Mononuclear cell (primary cell): ENCODE measurements around the gene FAM13A. TPM values are rescaled to one million over a fixed set of nuclear protein-coding genes. Genes with fewer than 3 reads are reported as not detected.

ENCODE experiments used
- H3K27me3 ChIP-seq: 2 replicates; pipeline ENCODE4 v1.6.0; 2011; ENCODE audit warnings: low read length, control low read depth; ENCODE audit not compliant: insufficient read depth
- H3K4me1 ChIP-seq: 2 replicates; pipeline ENCODE4 v1.5.1; 2011; ENCODE audit warnings: mild to moderate bottlenecking, low read length, control low read depth; ENCODE audit not compliant: insufficient read depth
- H3K4me3 ChIP-seq: 2 replicates; pipeline ENCODE4 v1.5.1; 2011; ENCODE audit warnings: mild to moderate bottlenecking, low read length, moderate library complexity
- H3K9me3 ChIP-seq: 2 replicates; pipeline ENCODE4 v1.5.1; 2011; ENCODE audit warnings: low read depth, mild to moderate bottlenecking, control low read depth, low read length
- total RNA-seq: library from RNA; depleted of rRNA; stranded (reverse); fragments of >200 nt; gene quantifications from one replicate; pipeline ENCODE4 v1.2.3, GENCODE V29; 2012

The FAM13A gene
- total RNA-seq, 1 donor = 7.9 TPM

DNA sequence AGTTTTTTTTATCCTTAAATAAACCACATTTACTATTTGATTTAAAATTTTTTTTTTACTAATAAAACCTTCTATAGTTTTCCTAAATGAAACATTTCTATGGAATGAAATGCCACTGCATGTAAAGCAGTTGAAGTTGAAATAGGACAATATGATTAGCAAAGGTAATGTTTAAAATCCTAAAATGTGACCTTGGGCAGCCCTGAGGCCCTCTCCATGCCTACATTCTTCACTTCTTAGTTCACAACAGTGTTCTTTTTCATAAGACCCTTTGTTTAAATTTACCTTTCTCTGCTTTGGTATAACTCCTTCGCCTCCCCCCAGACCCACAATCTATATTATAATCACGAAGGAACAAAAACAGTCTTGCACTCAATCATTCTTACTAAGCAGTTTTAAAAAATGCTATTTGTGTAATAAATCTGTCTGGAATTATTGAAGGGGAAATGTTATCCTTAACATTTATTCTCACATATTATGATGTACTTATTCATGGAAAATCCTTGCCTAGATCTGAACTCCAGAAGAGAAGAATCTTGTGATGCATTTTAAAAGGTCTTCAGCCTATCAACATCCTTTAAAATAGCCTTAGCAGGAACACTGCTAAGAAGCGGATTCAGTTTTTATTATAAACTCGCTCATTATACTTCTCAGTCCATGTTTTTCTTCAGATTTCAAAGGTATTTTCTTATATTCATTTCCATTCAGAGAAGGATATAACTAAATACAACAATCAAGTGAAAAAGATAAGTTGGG is 234.8 kb downstream of the FAM13A start:
- no peaks in the 10 kb centered on the region for H3K27me3 ChIP-seq
- peaks cover 22% of the 10 kb centered on the region for H3K4me1 ChIP-seq
- peak overlapping the region; percentile 45 for H3K4me3 ChIP-seq
- H3K9me3 ChIP-seq = no peaks in the 10 kb centered on the region

DNA sequence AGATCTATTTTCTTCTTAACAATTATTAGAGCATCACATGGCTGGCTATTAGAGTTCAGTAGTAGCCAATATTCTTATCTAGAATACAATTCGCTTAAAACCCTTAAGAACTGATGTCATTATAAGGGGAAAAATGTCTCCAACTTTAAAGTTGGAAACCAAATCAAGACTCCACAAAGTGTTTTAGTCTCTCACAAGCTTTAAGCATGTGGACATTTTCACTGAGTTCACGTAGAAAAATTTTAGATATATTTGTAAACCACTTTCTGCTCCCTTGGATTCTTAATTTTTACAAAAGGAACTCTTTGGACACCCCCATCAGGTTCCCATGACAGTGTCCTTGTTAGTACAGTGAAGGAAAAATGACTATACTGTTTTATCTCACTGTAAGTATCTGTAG is 235.5 kb downstream of the FAM13A start:
- Histone ChIP-seq H3K4me3 (peak overlapping the region; percentile 45), H3K9me3 (no peaks in the 10 kb centered on the region), H3K4me1 (peaks cover 18% of the 10 kb centered on the region), H3K27me3 (no peaks in the 10 kb centered on the region)

DNA sequence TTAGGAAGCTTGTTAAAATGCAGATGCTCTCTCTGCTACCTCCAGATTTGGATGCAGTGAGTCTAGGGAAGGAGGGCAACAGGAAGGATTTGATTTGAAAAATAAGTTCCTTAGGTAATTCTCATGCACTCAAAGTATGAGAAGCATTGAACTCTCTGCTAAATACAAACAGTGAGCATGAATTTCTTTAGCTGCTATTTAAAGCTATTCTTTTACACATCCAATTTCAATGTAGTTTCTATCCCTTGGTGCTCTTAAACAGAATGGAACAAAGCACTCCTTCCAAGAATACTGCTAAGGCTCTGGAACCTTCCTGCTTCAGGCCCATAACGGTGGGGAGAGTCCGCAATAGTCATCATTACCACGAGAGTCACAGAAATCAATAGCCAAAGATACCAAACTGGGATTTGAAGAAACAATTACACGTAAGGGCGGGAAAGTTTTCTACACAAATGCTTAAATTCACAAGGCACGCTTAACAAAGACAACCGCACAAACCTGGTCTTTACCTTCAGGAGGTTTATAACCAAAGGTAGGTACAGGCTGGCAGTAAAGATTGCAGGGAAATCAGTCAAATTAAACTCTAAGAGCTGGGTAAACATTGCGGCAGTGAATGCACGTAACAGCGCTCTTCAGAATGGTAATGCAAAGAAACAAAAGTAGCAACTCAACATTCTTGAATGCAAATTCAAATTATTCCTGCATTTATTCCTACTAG is 236.1 kb downstream of the FAM13A start:
- H3K4me3 ChIP-seq = peak overlapping the region; percentile 1
- H3K27me3 ChIP-seq = no peaks in the 10 kb centered on the region
- H3K9me3 ChIP-seq = no peaks in the 10 kb centered on the region
- peaks cover 13% of the 10 kb centered on the region for H3K4me1 ChIP-seq

DNA sequence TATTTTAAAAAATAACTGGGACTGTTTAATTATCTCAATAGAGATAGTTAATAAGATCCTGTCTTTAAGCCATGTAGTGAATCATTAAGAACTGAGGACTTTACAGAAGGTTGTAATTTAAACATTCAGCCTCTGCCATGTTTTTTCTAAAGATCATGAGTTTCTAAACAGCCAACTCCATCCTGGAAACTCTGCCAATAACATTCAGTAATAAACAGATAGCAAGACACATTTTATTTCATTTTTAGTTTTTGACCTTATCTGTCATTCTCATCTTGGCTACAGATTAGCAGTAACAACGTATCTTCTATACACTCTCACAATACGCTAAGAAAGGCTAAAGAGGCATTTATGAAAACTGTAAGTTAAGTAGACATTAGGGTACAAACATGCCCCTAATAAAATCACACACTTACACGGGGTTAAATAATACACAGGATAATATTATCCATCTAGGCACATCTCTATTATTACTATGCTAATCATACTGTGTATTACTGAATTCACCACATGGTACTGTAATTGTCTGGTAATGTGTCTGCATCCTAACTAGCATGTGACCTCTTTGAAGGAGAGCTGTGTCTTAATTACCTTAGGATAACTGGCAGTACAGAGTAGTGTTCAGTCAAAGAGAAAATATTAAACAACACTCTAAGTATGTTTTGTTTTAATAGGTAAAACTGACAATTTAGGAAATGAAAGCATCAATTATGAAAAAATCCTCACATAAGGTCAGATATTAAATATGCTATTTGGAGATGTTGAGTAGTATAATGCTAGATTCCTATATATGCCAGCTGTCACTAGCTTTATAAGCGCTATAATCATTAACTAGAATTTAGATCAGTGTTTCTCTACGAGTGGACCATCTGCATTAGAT is 236.9 kb downstream of the FAM13A start:
- peaks cover 13% of the 10 kb centered on the region for H3K4me1 ChIP-seq
- no peaks in the 10 kb centered on the region for H3K27me3 ChIP-seq
- no peaks in the 10 kb centered on the region for H3K9me3 ChIP-seq
- no peak overlapping the region for H3K4me3 ChIP-seq

DNA sequence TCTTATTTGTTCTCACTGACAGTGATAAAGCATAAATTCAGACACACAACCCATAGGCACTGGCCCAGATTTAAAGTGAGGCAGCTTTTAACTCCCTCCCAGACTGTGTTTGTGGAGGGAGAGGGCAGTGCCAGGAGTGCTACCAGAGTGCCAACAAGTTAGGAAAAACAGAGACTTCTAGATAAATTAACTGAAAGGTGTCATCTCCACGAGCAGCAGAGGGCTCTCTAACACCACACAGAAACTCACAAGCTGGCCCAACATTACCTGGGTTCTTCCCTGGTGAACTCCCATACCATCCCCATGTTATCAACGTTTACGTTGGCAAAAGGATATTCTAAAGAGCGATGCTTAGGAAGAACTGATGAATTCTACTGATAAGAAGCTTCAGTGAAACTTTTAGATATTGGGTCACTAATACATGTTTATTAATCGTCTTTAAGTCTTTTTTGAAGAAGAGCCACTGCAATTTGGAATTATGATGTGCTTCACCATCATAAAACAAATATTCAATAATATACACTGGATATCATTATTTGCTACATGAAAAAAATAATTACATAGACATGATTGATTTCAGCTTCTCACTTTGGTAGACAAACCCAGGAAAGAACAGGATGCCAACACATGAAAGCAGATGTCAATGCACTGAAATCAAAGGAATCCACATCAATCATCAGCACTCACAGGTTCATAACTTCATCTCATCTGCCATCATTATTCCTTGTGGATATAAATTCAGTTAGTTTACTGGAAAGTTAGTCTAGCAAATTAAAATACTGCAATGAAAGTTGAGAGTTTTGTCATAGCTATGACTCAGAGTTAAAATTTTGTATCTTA is 238.1 kb downstream of the FAM13A start:
- Histone ChIP-seq H3K4me3 (no peak overlapping the region), H3K27me3 (no peaks in the 10 kb centered on the region), H3K4me1 (peaks cover 13% of the 10 kb centered on the region), H3K9me3 (no peaks in the 10 kb centered on the region)

DNA sequence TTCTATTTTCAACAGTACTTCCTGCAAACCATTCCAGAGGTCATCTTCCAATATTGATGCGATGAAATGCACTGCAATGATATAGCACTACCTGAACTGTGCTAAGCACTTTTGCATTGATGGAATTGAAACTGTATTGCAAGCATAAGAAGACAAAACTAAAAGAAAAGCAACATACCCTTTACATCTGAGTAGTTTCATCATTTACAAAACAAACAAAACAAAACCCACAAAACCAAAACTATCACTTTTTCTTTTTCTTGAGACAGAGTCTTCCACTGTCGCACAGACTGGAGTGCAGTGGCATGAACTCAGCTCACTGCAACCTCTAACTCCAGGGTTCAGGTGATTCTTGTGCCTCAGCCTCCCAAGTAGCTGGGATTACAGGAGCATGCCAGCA is 239.2 kb downstream of the FAM13A start:
- H3K27me3 ChIP-seq = no peaks in the 10 kb centered on the region
- no peak overlapping the region for H3K4me3 ChIP-seq
- H3K4me1 ChIP-seq = peaks cover 11% of the 10 kb centered on the region
- H3K9me3 ChIP-seq = no peaks in the 10 kb centered on the region

DNA sequence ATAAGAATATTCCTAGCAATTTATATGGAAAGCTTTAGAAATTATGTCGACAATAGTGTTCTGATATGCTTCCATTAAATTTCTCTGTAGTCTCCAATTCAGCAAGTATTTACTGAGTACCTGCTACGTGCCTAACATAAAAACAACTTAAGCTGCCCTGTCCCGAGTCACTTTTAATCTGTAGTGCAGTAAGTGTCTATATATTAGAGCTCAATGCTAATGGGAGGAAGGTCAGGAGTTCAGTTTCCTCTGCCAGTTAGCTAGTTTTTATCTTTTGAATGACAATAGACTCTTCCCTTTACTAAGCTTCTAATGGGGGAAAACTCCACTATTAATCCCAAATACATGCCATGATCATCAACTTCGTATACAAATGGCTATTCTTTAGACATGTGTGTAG is 240.6 kb downstream of the FAM13A start:
- H3K4me1 ChIP-seq = peaks cover 11% of the 10 kb centered on the region
- H3K4me3 ChIP-seq = no peak overlapping the region
- H3K9me3 ChIP-seq = no peaks in the 10 kb centered on the region
- H3K27me3 ChIP-seq = no peaks in the 10 kb centered on the region

DNA sequence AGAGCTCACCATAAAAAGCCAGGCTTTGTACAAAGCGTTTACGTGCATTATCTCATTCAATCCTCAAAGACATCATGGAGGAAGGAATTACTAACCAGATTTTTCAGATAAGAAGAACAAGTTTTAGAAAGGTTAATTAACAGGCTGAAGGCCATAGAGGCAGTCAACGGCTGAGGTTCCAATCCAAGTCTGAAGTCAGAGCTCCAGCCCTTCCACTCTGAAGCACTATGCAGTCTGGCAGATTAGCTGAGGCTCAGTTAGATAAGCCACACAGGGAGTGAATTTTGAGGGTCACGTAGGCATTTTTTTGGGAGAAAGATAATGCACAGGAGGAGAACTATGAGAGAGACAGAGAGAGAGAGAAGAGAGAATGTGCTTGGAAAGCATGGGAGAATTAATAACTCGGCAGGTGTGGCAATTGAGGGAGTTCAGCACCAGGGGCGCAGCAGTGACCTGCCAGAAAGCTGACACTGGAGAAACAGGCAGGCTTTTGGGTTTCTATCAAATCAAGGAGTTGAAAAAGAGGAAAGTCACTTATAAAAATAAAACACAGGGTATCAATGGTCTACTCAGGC is 242.9 kb downstream of the FAM13A start:
- H3K4me3 ChIP-seq = no peak overlapping the region
- no peaks in the 10 kb centered on the region for H3K9me3 ChIP-seq
- H3K27me3 ChIP-seq = no peaks in the 10 kb centered on the region
- H3K4me1 ChIP-seq = peaks cover 2% of the 10 kb centered on the region

DNA sequence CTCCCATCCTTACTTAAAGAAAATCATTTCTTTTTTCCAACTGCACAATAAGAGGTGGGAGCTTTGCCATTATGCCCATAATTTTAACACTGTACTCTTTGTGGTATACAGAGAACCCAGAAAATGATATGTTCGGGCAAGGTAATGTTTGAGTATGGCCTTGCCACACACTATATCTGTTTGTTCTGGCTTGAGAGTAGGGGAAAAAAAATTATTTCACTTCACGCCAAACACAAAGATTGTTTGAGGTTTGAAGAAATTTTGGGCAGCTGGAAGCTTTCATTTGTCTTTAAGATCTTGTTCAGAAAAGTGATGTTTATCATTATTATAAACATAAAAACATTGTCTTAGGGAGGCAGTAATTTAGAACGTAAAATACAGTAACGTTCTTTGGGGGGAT is 244.0 kb downstream of the FAM13A start:
- Histone ChIP-seq H3K4me1 (no peaks in the 10 kb centered on the region), H3K4me3 (no peak overlapping the region), H3K27me3 (no peaks in the 10 kb centered on the region)

DNA sequence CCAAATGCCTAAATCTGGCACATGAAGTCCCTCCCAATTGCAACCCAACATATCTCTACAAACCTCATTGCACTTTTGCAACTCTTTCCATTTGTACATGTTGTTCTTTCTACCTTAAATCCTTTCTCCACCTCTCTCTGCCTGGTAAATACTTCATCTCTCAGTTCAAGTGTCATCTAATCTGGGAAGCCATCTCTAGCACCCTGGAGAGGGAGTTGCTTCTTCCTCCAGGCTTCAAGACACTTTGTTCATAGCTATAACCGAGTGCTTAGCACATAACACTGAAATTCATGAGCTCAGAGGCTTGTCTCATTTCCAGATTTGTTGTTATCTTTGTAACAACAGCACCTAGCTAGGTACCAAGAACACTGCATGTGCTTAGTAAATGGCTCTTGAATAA is 244.6 kb downstream of the FAM13A start:
- no peaks in the 10 kb centered on the region for H3K27me3 ChIP-seq
- no peaks in the 10 kb centered on the region for H3K9me3 ChIP-seq
- H3K4me1 ChIP-seq = no peaks in the 10 kb centered on the region
- no peak overlapping the region for H3K4me3 ChIP-seq

More for the DNA sequence above, 244.0 kb downstream of the FAM13A start:
- no peaks in the 10 kb centered on the region for H3K9me3 ChIP-seq

DNA sequence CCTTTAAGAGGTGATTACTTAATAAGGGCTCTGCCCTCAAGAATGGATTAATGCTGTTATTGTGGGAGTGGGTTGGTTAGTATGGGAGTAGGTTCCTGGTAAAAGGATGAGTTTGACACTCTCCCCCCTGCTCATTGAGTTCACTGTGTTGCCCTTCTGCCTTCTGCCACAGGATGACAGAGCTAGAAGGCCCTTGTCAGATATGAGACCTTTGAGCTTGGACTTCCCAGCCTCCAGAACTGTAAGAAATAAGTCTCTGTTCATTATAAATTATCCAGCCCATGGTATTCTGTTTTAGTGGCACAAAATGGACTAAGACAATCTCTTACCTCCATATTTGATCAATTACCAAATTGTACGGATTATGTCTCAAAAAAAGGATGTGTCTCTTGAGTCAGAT is 245.1 kb downstream of the FAM13A start:
- H3K9me3 ChIP-seq = no peaks in the 10 kb centered on the region

DNA sequence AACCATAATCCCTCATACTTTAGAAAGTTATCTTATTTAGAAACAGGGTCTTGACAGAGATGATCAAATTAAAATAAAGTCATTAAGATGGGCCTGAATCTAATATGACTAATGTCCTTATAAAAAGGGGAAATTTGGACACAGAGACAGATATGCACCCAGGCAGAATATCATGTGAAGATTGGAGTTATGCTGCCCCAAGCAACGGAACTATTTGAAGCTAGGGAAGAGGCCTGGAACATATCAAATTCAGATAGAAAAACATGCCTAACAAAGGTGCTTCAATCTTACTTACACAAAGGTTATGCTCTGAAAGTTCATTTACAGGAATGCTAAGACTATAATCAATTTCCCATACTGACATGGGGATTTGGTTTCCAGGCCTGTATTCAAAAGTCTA is 246.7 kb downstream of the FAM13A start:
- Histone ChIP-seq H3K4me1 (no peaks in the 10 kb centered on the region), H3K27me3 (no peaks in the 10 kb centered on the region), H3K4me3 (no peak overlapping the region), H3K9me3 (no peaks in the 10 kb centered on the region)

More for the DNA sequence above, 245.1 kb downstream of the FAM13A start:
- Histone ChIP-seq H3K4me1 (no peaks in the 10 kb centered on the region), H3K27me3 (no peaks in the 10 kb centered on the region), H3K4me3 (no peak overlapping the region)

DNA sequence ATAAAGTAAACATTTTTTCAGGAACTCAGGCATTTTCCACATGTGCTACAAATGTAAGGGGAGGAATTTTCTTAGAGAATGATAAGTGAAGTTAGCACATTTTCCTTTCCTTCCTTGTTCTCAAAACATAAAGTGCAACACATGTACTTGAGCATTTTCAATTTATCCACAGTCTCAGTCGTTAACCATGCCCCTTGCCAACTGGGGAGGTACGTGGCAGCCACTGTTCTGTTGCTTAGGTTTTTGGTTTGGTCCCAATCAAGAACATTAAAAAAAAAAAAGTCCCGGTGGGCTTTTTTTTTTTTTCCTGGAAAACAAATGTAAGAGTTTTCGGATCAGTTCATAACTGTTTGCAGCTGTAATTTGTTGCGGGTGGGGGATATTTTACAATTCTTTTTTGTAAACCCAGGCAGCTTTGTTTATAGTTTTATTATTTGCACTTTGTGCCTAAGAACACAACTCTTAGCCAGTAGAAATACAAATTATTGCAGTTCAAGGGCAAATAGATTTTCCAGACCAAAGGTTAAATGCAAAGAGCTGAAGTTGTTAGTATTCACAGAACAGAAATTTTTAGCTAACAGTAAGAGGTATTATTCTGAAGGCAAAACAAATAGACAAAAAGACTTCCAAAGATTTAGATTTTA is 247.3 kb downstream of the FAM13A start:
- Histone ChIP-seq H3K9me3 (no peaks in the 10 kb centered on the region), H3K4me1 (no peaks in the 10 kb centered on the region), H3K27me3 (no peaks in the 10 kb centered on the region), H3K4me3 (no peak overlapping the region)

DNA sequence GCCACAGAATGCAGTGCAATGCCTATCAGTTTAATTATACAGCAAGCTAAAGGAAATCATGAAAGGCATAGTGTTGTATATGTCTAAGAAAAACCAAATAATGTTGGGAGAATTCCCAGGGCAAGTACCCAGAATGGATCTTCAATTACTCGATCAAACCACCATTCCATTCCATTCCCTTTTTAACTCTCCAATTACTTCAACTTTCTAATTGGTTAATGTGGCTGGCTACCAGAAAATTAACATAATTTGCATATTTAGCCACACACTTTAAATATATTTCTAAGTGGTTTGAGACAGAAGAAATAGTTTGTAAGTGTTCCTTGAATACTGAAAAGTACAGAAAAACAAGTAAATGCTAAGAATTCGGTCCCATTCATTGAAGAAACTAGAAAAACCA is 247.9 kb downstream of the FAM13A start:
- Histone ChIP-seq H3K4me1 (peaks cover under 1% of the 10 kb centered on the region), H3K9me3 (no peaks in the 10 kb centered on the region), H3K4me3 (no peak overlapping the region), H3K27me3 (no peaks in the 10 kb centered on the region)
